ENCODE data around the gene AADACL4.
"Not testable (repeated sequence)": the region's sequence is repeated elsewhere in the genome, so short reads cannot be mapped to it uniquely, and the experiment has no call there.

Gene AADACL4

GRCh38 chr1:12640237-12640957 lies 3.5 kb upstream of the AADACL4 start:
- Histone ChIP-seq H3K36me3 (ENCODE audit: control insufficient read depth, insufficient read depth, low read length) (no peaks in the 10 kb centered on the region), H3K4me3 (replicated peaks; ENCODE audit: low read depth, low read length) (no peak overlapping the region), H3K27me3 (replicated peaks; ENCODE audit: control insufficient read depth, insufficient read depth, low read length) (no peaks in the 10 kb centered on the region; the same call in 1 of the 2 replicates)
- no peak for DNase-seq (ENCODE audit: extremely low read depth, insufficient read length)
- no peak for TF ChIP-seq CTCF (IDR thresholded peaks at IDR 0.05; ENCODE audit: insufficient read depth, low read length, poor library complexity, severe bottlenecking)

- Histone ChIP-seq H3K36me3 (ENCODE audit: control insufficient read depth, insufficient read depth, low read length) (no peaks in the 10 kb centered on the region), H3K27me3 (replicated peaks; ENCODE audit: control insufficient read depth, insufficient read depth, low read length) (no peaks in the 10 kb centered on the region; the same call in 1 of the 2 replicates), H3K4me3 (replicated peaks; ENCODE audit: low read depth, low read length) (no peak overlapping the region)
- DNase-seq (ENCODE audit: extremely low read depth, insufficient read length): no peak
- TF ChIP-seq CTCF (IDR thresholded peaks at IDR 0.05; ENCODE audit: insufficient read depth, low read length, poor library complexity, severe bottlenecking): no peak
These were observed 3.0 kb upstream of the AADACL4 start for GRCh38 chr1:12640958-12641272.

GRCh38 chr1:12643079-12643478 lies 806 bp upstream of the AADACL4 start:
- no peak for TF ChIP-seq CTCF (IDR thresholded peaks at IDR 0.05; ENCODE audit: insufficient read depth, low read length, poor library complexity, severe bottlenecking)
- no peaks in the 10 kb centered on the region for H3K36me3 ChIP-seq (ENCODE audit: control insufficient read depth, insufficient read depth, low read length)
- no peak overlapping the region for H3K4me3 ChIP-seq (replicated peaks; ENCODE audit: low read depth, low read length)
- no peaks in the 10 kb centered on the region; the same call in 1 of the 2 replicates for H3K27me3 ChIP-seq (replicated peaks; ENCODE audit: control insufficient read depth, insufficient read depth, low read length)
- no peak for DNase-seq (ENCODE audit: extremely low read depth, insufficient read length)

- DNase-seq (ENCODE audit: extremely low read depth, insufficient read length): no peak
- Histone ChIP-seq H3K36me3 (ENCODE audit: control insufficient read depth, insufficient read depth, low read length) (no peaks in the 10 kb centered on the region), H3K4me3 (replicated peaks; ENCODE audit: low read depth, low read length) (no peak overlapping the region), H3K27me3 (replicated peaks; ENCODE audit: control insufficient read depth, insufficient read depth, low read length) (no peaks in the 10 kb centered on the region; the same call in 1 of the 2 replicates)
- TF ChIP-seq CTCF (IDR thresholded peaks at IDR 0.05; ENCODE audit: insufficient read depth, low read length, poor library complexity, severe bottlenecking): no peak
These were observed 352 bp downstream of the AADACL4 start for GRCh38 chr1:12644237-12644636.

- no peak for DNase-seq (ENCODE audit: extremely low read depth, insufficient read length)
- H3K36me3 ChIP-seq (ENCODE audit: control insufficient read depth, insufficient read depth, low read length): no peaks in the 10 kb centered on the region
- no peak overlapping the region for H3K4me3 ChIP-seq (replicated peaks; ENCODE audit: low read depth, low read length)
- H3K27me3 ChIP-seq (replicated peaks; ENCODE audit: control insufficient read depth, insufficient read depth, low read length): no peaks in the 10 kb centered on the region; the same call in 1 of the 2 replicates
- TF ChIP-seq CTCF (IDR thresholded peaks at IDR 0.05; ENCODE audit: insufficient read depth, low read length, poor library complexity, severe bottlenecking): no peak
These were observed 944 bp downstream of the AADACL4 start for GRCh38 chr1:12644829-12645228.

- H3K4me3 ChIP-seq (replicated peaks; ENCODE audit: low read depth, low read length); H3K27me3 ChIP-seq (replicated peaks; ENCODE audit: control insufficient read depth, insufficient read depth, low read length): not testable (repeated sequence)
These were observed 1.5 kb downstream of the AADACL4 start for GRCh38 chr1:12645401-12645800.

More at GRCh38 chr1:12645401-12645800, 1.5 kb downstream of the AADACL4 start:
- DNase-seq (ENCODE audit: extremely low read depth, insufficient read length); H3K36me3 ChIP-seq (ENCODE audit: control insufficient read depth, insufficient read depth, low read length): not testable (repeated sequence)

All from GM06990 (cell line).